ENCODE measurements around the gene APBA2.

GRCh38 chr15:29109762-29110161, 224.0 kb downstream of the APBA2 start:
- no peak for TF ChIP-seq KAT7 (CRISPR knock-in tag; IDR thresholded peaks at IDR 0.05; ENCODE audit: borderline replicate concordance)
- TF ChIP-seq CTCF (IDR thresholded peaks at IDR 0.05), result no peak
- TF ChIP-seq, protein P1, sequence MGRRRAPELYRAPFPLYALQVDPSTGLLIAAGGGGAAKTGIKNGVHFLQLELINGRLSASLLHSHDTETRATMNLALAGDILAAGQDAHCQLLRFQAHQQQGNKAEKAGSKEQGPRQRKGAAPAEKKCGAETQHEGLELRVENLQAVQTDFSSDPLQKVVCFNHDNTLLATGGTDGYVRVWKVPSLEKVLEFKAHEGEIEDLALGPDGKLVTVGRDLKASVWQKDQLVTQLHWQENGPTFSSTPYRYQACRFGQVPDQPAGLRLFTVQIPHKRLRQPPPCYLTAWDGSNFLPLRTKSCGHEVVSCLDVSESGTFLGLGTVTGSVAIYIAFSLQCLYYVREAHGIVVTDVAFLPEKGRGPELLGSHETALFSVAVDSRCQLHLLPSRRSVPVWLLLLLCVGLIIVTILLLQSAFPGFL (CRISPR knock-in tag; IDR thresholded peaks at IDR 0.05; ENCODE audit: borderline replicate concordance), result no peak
- TF ChIP-seq, protein P2, sequence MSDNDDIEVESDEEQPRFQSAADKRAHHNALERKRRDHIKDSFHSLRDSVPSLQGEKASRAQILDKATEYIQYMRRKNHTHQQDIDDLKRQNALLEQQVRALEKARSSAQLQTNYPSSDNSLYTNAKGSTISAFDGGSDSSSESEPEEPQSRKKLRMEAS (CRISPR knock-in tag; IDR thresholded peaks at IDR 0.05), result no peak
- no peak for TF ChIP-seq PRDM15 (CRISPR knock-in tag; IDR thresholded peaks at IDR 0.05)
- TF ChIP-seq, protein P3, sequence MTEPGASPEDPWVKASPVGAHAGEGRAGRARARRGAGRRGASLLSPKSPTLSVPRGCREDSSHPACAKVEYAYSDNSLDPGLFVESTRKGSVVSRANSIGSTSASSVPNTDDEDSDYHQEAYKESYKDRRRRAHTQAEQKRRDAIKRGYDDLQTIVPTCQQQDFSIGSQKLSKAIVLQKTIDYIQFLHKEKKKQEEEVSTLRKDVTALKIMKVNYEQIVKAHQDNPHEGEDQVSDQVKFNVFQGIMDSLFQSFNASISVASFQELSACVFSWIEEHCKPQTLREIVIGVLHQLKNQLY (CRISPR knock-in tag; IDR thresholded peaks at IDR 0.05), result no peak
